Left kidney (tissue), 2 donors: ENCODE results near the gene CAMK4. TPM values are rescaled to one million over a fixed set of nuclear protein-coding genes. Genes with fewer than 3 reads are reported as not detected.
"Not testable (repeated sequence)": the region's sequence is repeated elsewhere in the genome, so short reads cannot be mapped to it uniquely, and the experiment has no call there.

Experiments used
- DNase-seq: peaks from one replicate; pipeline ENCODE4 v3.0.0-alpha.2; 2013
- polyA plus RNA-seq: library from polyadenylated mRNA; unstranded; fragments of 120-200 nt; gene quantifications from one replicate; pipeline ENCODE4 v1.2.1, GENCODE V29; 2013; ENCODE audit not compliant: insufficient read length

Gene CAMK4
- polyA plus RNA-seq, 1 donor = 6.1 TPM

- DNase-seq = no peak
Observed at GRCh38 chr5:111311666-111312065, 87.5 kb downstream of the CAMK4 start.

- DNase-seq = no peak
Observed at GRCh38 chr5:111313017-111313724, 89.0 kb downstream of the CAMK4 start.

DNA sequence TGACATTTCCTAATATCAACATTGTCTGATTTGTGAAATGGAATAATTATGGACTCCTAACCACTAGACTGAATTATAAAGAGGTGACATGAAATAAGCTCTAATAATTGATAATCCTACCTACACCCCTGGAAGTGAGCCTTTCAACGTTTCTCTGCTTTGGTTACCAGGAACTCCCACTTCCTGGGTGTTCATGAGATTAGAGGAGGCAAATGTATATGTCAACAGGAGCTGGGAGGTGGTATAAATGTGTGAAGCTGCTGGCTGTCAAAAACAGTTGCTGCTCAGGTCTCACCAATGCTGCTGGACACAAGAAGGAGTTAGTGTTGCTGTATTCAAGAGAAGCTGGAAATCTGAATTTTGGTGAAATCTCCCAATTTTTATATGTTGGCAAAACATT lies 96.8 kb downstream of the CAMK4 start:
- no peak for DNase-seq

GRCh38 chr5:111321376-111321775 lies 97.2 kb downstream of the CAMK4 start:
- DNase-seq = no peak

GRCh38 chr5:111326551-111326950 lies 102.4 kb downstream of the CAMK4 start:
- no peak for DNase-seq

- DNase-seq = no peak
Observed at GRCh38 chr5:111337133-111337532, 112.9 kb downstream of the CAMK4 start.

- no peak for DNase-seq
Observed at GRCh38 chr5:111337688-111338087, 113.5 kb downstream of the CAMK4 start.

DNA sequence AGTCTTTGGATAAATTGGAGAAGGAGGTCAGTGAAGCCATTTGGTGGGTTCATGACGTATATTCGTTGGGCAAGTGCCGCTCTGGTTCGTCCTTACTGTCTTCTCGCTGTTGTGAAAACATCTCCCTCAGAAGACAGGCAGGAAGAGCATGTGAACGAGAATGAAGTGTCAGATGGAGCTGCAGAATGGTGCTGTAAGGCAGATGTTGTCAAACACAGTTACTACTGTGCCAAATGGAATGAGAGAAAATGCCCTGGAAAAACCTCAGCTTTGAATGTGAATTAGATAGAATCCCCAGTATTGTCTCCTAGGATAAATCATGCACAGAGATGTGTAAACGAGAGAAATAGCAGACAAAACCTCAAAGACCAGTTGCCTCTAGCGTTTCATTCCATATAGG lies 121.5 kb downstream of the CAMK4 start:
- DNase-seq = no peak

DNA sequence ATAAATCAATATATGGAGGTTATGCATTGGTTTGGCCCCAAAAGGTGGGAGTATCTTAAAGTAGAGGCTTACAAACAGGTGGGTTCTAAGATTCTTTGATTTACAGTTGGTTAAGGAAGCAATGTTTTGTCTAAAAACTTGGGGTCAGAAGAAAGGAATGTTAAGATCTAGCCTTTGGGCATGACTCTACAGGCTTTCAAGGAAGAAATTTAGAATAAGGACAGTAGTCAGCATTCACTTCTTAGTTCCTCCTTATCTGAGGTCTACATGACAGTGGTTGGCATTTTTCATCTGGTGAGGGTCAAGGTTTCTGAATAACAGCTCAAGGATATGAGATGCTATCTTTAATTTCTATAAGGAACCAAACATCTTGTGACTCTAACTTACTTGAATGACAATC lies 122.8 kb downstream of the CAMK4 start:
- DNase-seq = no peak

DNA sequence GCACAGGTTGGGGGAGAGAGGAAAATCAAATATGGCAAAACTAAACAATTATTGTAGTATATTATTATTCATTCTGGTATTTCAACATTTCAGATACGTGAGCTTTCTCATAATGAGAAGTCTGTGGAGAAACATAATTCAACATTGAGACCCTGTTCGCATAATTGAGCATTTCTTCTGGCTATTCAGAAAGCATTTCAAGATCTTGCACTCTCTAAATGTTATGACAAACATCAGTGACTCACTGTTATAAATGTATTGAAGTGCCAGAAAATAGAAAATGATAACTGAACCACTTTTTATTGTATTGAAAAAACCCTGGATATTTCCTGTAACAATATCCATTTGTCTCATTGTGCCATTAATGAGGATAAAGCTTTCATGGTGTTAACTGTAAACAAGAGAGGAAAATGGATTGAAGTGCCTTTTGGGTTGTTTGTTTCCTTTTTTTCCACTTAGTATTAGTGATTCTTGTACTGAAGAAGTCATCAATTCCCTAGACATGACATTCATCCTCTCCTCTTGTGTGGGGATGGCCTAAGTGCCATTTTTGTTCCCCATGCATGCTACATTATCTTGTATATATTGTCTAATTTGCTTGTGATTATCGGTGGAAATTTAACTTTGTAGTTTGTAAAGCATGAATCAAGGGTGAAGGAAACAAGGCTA lies 124.6 kb downstream of the CAMK4 start:
- DNase-seq = no peak

DNA sequence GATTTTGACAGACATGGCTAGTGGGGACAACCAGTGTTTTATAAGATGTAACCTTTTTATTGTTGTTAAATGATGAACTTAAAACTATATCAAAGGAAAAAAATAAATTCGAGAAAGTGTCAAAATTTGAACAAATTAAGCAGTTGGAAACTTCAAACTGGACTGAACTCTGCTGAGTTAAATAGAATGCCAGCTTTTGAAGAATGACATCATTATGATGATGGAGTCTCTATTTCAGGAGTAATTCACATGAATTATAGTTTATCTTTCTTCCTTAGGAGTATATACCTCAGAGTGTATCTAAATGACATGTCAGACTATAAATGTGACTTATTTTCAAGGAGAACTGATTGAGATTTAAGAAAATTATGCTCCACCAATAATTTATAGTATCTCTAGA lies 125.2 kb downstream of the CAMK4 start:
- no peak for DNase-seq

GRCh38 chr5:111353035-111353434 lies 128.9 kb downstream of the CAMK4 start:
- DNase-seq = no peak

- DNase-seq = not testable (repeated sequence)
Observed at GRCh38 chr5:111358726-111359125, 134.5 kb downstream of the CAMK4 start.

- no peak for DNase-seq
Observed at GRCh38 chr5:111360173-111360572, 136.0 kb downstream of the CAMK4 start.

- peak; percentile 31 for DNase-seq
Observed at GRCh38 chr5:111364992-111365391, 140.8 kb downstream of the CAMK4 start.

- no peak for DNase-seq
Observed at GRCh38 chr5:111366388-111366787, 142.2 kb downstream of the CAMK4 start.

DNA sequence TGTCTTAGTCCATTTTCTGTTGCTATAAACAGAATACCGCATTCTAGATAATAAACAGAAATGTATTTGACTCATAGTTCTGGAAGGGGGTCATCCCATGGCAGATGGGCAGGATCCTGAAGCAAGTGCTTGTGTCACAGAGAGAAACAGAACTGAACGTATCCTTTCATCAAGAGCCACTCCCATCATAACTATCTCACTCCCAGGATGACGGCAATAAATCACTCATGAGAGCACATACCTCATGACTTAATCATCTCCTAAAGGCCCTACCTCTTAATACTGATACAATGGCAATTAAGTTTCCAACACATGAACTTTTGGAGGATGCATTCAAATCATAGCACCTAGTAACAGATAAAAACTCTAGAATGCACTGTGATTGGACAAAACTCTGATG lies 142.9 kb downstream of the CAMK4 start:
- DNase-seq = no peak

- DNase-seq = no peak
Observed at GRCh38 chr5:111372799-111373198, 148.6 kb downstream of the CAMK4 start.

GRCh38 chr5:111374380-111374779 lies 150.2 kb downstream of the CAMK4 start:
- DNase-seq = no peak

DNA sequence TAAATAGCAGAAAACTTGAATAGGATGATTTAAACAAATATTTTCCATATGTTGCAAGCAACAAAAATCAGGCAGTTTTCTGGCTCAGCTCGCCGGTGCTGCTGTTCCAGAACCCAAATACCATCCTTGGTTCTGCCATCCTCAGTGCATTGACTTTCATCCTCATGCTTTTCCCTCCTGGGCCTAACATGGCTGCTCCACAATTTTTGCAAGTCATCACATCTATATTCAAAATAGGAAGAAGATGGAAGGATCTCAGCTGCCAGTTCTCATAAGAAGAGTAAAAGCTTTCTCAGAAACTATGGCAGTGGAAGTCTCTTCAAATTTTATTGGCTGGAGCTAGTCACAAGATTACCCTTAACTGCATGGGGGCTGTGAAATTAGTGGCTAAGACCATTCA lies 151.5 kb downstream of the CAMK4 start:
- DNase-seq = no peak

DNA sequence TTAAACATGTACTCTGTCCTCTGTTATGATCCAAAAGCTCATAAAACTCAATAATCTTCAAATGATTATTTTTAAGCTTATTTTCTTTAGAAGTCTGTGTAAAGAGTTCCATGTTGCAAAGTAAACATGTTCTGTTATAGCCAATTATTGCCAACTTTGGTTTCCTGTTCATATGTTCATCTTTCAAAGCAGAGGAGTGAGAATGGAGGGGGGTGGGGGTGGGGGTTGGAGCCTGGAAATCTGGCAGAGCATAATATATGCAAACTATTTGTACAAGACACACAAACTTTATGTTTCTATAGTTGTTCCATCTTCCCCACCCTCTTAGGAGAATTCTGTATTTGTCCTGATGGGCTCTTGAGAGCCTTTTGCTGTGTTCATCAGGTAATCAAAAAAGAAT lies 153.1 kb downstream of the CAMK4 start:
- no peak for DNase-seq

- no peak for DNase-seq
Observed at GRCh38 chr5:111379391-111379816, 155.2 kb downstream of the CAMK4 start.

DNA sequence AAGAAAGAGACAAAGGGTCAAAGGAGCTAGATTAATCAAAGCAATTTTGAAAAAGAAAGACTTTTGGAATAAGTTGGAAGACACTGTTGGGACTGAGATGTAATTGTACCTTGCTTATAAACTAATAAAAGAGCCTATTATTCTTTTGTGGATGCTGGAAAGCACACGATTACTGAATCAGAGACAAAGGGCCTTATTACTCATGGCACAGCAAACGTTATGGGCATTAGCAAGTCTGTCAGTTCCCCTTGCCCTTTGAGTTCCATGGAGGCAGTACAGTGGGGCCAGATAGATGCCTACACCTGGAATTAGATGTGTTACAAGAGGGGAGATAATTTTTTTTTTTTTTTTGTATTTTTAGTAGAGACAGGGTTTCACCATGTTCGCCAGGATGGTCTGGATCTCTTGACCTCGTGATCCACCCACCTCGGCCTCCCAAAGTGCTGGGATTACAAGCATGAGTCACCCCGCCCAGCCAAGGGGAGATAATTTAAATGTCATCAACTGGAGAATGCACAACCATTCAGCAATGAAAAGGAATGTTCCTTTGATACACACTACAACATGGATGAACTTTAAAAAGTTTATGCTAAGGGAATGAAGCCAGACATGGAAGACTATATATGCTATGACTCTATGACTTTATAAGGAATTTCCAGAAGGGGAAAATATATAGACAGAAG lies 159.2 kb downstream of the CAMK4 start:
- no peak for DNase-seq
